HG03025 (cell line): Measurements from ENCODE around the gene MTRF1L.
"Not testable (repeated sequence)": the region's sequence is repeated elsewhere in the genome, so short reads cannot be mapped to it uniquely, and the experiment has no call there.

Source experiments
- ATAC-seq: cut with Tn5 transposase; IDR thresholded peaks from one replicate; pipeline ENCODE4 v1.9.1; 2021; ENCODE audit warnings: mild to moderate bottlenecking, moderate library complexity; ENCODE audit not compliant: unreplicated experiment, low FRiP score

Gene MTRF1L

GRCh38 chr6:152975204-152975915 is 27.1 kb downstream of the MTRF1L start:
- ATAC-seq: no peak

GRCh38 chr6:152973916-152974315 is 28.6 kb downstream of the MTRF1L start:
- no peak for ATAC-seq

GRCh38 chr6:152969688-152970418 is 32.7 kb downstream of the MTRF1L start:
- ATAC-seq: no peak

- not testable (repeated sequence) for ATAC-seq
Measured at GRCh38 chr6:152966168-152966894, 36.2 kb downstream of the MTRF1L start.

- ATAC-seq: no peak
Measured at GRCh38 chr6:152959333-152959732, 43.2 kb downstream of the MTRF1L start.

GRCh38 chr6:152957796-152958195 is 44.7 kb downstream of the MTRF1L start:
- ATAC-seq: no peak

- ATAC-seq: no peak
Measured at GRCh38 chr6:152954443-152954842, 48.1 kb downstream of the MTRF1L start.

- no peak for ATAC-seq
Measured at GRCh38 chr6:152952866-152953509, 49.5 kb downstream of the MTRF1L start.

- no peak for ATAC-seq
Measured at GRCh38 chr6:152952045-152952444, 50.5 kb downstream of the MTRF1L start.

GRCh38 chr6:152950240-152950639 is 52.3 kb downstream of the MTRF1L start:
- no peak for ATAC-seq

GRCh38 chr6:152948150-152948768 is 54.2 kb downstream of the MTRF1L start:
- peak; percentile 69 for ATAC-seq

GRCh38 chr6:152946995-152947394 is 55.5 kb downstream of the MTRF1L start:
- ATAC-seq: no peak

- ATAC-seq: no peak
Measured at GRCh38 chr6:152946484-152946883, 56.0 kb downstream of the MTRF1L start.

- no peak for ATAC-seq
Measured at GRCh38 chr6:152943260-152943897, 59.1 kb downstream of the MTRF1L start.

- ATAC-seq: no peak
Measured at GRCh38 chr6:152942319-152942869, 60.1 kb downstream of the MTRF1L start.

- ATAC-seq: no peak
Measured at GRCh38 chr6:152941746-152942145, 60.8 kb downstream of the MTRF1L start.
